ENCODE data around the gene PTPN2.
"Not testable (repeated sequence)": the region's sequence is repeated elsewhere in the genome, so short reads cannot be mapped to it uniquely, and the experiment has no call there.

PTPN2 gene

DNA sequence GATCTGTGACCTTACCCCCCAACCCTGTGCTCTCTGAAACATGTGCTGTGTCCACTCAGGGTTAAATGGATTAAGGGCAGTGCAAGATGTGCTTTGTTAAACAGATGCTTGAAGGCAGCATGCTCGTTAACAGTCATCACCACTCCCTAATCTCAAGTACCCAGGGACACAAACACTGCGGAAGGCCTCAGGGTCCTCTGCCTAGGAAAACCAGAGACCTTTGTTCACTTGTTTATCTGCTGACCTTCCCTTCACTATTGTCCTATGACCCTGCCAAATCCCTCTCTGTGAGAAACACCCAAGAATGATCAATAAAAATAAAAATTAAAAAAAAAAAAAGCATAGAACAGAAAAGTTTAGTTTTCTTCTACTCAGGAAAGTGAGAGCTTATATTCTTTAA, 9.0 kb downstream of the PTPN2 start:
- not testable (repeated sequence) for DNase-seq (ENCODE audit: low read depth, low spot score); H3K9me3 ChIP-seq (ENCODE audit: control insufficient read depth, insufficient read depth, low read length); H3K4me1 ChIP-seq (ENCODE audit: control insufficient read depth, insufficient read depth, low read length); H3K27me3 ChIP-seq (ENCODE audit: control insufficient read depth, insufficient read depth, low read length); H3K27ac ChIP-seq (ENCODE audit: low read length); H3K4me3 ChIP-seq (ENCODE audit: low read length); H3K36me3 ChIP-seq (ENCODE audit: control insufficient read depth, insufficient read depth, low read length)
- no CpG with 5 or more reads among the region's 2 CpGs for WGBS (ENCODE audit: insufficient coverage, insufficient read length)

- not testable (repeated sequence) for H3K27ac ChIP-seq (ENCODE audit: low read length); H3K4me3 ChIP-seq (ENCODE audit: low read length); H3K27me3 ChIP-seq (ENCODE audit: control insufficient read depth, insufficient read depth, low read length); H3K36me3 ChIP-seq (ENCODE audit: control insufficient read depth, insufficient read depth, low read length); H3K9me3 ChIP-seq (ENCODE audit: control insufficient read depth, insufficient read depth, low read length); DNase-seq (ENCODE audit: low read depth, low spot score); H3K4me1 ChIP-seq (ENCODE audit: control insufficient read depth, insufficient read depth, low read length)
- no CpG with 5 or more reads among the region's 48 CpGs for WGBS (ENCODE audit: insufficient coverage, insufficient read length)
Observed at GRCh38 chr18:12873961-12874567, 10.0 kb downstream of the PTPN2 start.

DNA sequence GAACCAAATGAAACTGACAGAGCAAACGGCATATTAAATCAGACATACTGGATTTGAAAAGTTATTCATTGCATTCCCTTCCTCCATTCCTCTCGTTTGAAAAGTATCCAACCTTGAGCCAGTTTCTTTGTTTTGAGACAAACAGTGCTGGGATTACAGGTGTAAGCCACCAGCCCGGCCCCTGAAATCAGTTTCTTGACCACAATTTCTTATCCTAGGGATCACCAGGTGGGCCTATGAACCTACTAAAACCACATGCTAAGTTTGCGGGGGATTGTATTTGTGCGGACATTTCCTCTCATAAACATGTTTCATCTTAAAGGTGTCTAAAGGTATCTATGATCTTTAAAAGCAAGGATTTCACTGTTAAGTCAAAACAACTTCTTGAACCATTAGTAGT, 11.6 kb downstream of the PTPN2 start:
- no peak for DNase-seq (ENCODE audit: low read depth, low spot score)
- Histone ChIP-seq H3K9me3 (ENCODE audit: control insufficient read depth, insufficient read depth, low read length) (no peaks in the 10 kb centered on the region), H3K4me3 (ENCODE audit: low read length) (no peak overlapping the region), H3K27me3 (ENCODE audit: control insufficient read depth, insufficient read depth, low read length) (no peaks in the 10 kb centered on the region), H3K4me1 (ENCODE audit: control insufficient read depth, insufficient read depth, low read length) (no peaks in the 10 kb centered on the region), H3K27ac (ENCODE audit: low read length) (no peak overlapping the region), H3K36me3 (ENCODE audit: control insufficient read depth, insufficient read depth, low read length) (no peaks in the 10 kb centered on the region)
- no CpG with 5 or more reads among the region's 5 CpGs for WGBS (ENCODE audit: insufficient coverage, insufficient read length)

DNA sequence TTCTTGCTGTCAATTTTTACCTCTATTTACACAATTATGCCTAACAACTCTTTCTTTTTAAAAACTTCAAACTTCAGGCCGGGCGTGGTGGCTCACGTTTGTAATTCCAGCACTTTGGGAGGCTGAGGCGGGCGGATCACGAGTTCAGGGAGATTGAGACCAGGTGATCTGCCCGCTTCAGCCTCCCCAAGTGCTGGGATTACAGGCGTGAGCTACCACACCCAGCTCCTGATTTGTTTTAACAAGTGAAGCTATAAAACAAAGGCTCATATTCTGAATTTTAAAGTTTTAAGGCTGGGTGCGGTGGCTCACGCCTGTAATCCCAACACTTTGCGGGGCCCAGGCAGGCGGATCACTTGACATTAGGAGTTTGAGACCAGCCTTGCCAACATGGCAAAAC, 15.5 kb downstream of the PTPN2 start:
- Histone ChIP-seq H3K27me3 (ENCODE audit: control insufficient read depth, insufficient read depth, low read length) (no peaks in the 10 kb centered on the region), H3K36me3 (ENCODE audit: control insufficient read depth, insufficient read depth, low read length) (no peaks in the 10 kb centered on the region), H3K4me1 (ENCODE audit: control insufficient read depth, insufficient read depth, low read length) (no peaks in the 10 kb centered on the region), H3K9me3 (ENCODE audit: control insufficient read depth, insufficient read depth, low read length) (no peaks in the 10 kb centered on the region), H3K27ac (ENCODE audit: low read length) (no peak overlapping the region), H3K4me3 (ENCODE audit: low read length) (no peak overlapping the region)
- WGBS (ENCODE audit: insufficient coverage, insufficient read length) = no CpG with 5 or more reads among the region's 12 CpGs
- no peak for DNase-seq (ENCODE audit: low read depth, low spot score)

DNA sequence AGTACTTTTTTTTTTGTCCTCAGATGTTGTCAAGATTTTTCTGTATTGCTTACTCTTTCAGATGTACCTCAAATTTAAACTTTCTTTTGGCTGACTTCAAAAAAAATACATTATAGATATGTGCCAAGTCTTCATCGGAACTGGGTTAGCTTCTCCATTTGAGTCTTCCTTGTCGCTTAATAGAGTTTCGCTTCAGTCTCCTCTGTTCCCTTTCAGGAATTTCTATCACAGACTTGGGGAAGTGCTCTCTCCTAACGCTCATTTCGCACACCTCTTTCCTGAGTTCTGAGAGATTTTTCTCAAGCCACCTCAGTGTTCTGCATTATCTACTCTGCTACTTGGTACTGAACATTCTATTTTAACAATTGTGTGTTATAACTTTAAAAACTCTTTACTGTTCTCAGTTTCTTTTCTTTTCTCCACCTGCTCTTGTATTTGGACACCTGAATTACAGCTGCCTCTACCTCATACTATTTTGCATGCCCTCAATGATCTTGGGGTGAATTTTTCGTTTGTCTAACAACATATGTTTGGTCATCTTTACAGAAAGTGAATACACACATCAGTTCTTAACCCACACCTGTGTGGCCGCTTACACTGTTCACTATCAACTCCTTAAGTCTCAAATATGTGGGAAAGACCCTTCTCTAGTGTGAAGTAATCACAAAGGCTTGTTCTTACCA, 16.5 kb downstream of the PTPN2 start:
- Histone ChIP-seq H3K27me3 (ENCODE audit: control insufficient read depth, insufficient read depth, low read length) (no peaks in the 10 kb centered on the region), H3K27ac (ENCODE audit: low read length) (no peak overlapping the region), H3K36me3 (ENCODE audit: control insufficient read depth, insufficient read depth, low read length) (no peaks in the 10 kb centered on the region), H3K9me3 (ENCODE audit: control insufficient read depth, insufficient read depth, low read length) (no peaks in the 10 kb centered on the region), H3K4me1 (ENCODE audit: control insufficient read depth, insufficient read depth, low read length) (no peaks in the 10 kb centered on the region), H3K4me3 (ENCODE audit: low read length) (no peak overlapping the region)
- no CpG with 5 or more reads among the region's 7 CpGs for WGBS (ENCODE audit: insufficient coverage, insufficient read length)
- DNase-seq (ENCODE audit: low read depth, low spot score) = no peak

GRCh38 chr18:12863687-12864216, 20.3 kb downstream of the PTPN2 start:
- no peak for DNase-seq (ENCODE audit: low read depth, low spot score)
- Histone ChIP-seq H3K36me3 (ENCODE audit: control insufficient read depth, insufficient read depth, low read length) (no peaks in the 10 kb centered on the region), H3K27ac (ENCODE audit: low read length) (no peak overlapping the region), H3K4me3 (ENCODE audit: low read length) (no peak overlapping the region), H3K4me1 (ENCODE audit: control insufficient read depth, insufficient read depth, low read length) (no peaks in the 10 kb centered on the region), H3K9me3 (ENCODE audit: control insufficient read depth, insufficient read depth, low read length) (no peaks in the 10 kb centered on the region), H3K27me3 (ENCODE audit: control insufficient read depth, insufficient read depth, low read length) (no peaks in the 10 kb centered on the region)
- no CpG with 5 or more reads among the region's 3 CpGs for WGBS (ENCODE audit: insufficient coverage, insufficient read length)

DNA sequence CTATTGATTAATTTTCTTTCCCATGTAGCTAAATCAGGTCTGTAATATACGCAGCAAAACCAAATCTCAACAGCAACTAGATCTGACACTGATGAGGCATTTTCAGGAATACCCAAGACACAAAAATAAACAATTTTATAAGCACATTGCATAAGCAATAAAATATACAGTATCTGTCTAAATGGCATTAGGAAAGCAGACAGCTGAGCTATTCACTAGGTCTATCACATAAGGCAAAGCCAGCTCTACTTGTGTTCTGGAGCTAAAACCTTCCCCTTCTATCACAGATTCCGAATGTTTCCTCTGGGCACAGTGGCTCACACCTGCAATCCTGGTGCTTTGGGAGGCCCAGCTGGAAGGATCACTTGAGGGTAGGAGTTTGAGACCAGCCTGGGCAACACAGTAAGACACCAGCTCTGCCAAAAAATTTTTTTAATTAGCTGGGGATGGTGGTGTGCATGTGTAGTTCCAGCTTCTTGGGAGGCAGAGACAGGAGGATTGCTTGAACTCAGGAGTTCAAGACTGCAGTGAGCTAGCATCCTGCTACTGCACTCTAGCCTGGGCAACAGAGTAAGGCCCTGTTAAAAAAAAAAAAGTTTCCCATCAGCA, 21.1 kb downstream of the PTPN2 start:
- Histone ChIP-seq H3K9me3 (ENCODE audit: control insufficient read depth, insufficient read depth, low read length) (no peaks in the 10 kb centered on the region), H3K36me3 (ENCODE audit: control insufficient read depth, insufficient read depth, low read length) (no peaks in the 10 kb centered on the region), H3K4me1 (ENCODE audit: control insufficient read depth, insufficient read depth, low read length) (no peaks in the 10 kb centered on the region), H3K27ac (ENCODE audit: low read length) (no peak overlapping the region), H3K27me3 (ENCODE audit: control insufficient read depth, insufficient read depth, low read length) (no peaks in the 10 kb centered on the region), H3K4me3 (ENCODE audit: low read length) (no peak overlapping the region)
- no CpG with 5 or more reads among the region's 2 CpGs for WGBS (ENCODE audit: insufficient coverage, insufficient read length)
- no peak for DNase-seq (ENCODE audit: low read depth, low spot score)

DNA sequence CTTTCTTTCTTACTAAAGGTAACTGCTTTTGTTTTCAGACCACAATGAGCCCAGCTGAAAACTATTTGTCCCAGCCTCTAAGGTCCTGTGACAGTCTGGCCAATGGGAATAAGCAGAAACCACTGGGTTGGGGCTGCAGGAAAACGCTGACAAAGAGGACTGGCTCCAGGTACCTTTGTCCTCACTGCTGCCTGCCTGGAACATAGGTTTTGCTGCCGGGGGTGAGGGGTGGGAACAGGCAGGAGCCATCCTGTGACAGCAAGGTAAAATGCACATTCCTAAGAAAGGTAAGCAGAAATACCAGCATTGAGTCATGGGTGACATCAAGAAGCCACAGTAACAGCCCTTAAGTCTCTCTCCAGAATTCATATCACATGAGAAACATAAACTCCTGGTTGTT, 21.6 kb downstream of the PTPN2 start:
- Histone ChIP-seq H3K27me3 (ENCODE audit: control insufficient read depth, insufficient read depth, low read length) (no peaks in the 10 kb centered on the region), H3K4me1 (ENCODE audit: control insufficient read depth, insufficient read depth, low read length) (no peaks in the 10 kb centered on the region), H3K4me3 (ENCODE audit: low read length) (no peak overlapping the region), H3K27ac (ENCODE audit: low read length) (no peak overlapping the region), H3K36me3 (ENCODE audit: control insufficient read depth, insufficient read depth, low read length) (no peaks in the 10 kb centered on the region), H3K9me3 (ENCODE audit: control insufficient read depth, insufficient read depth, low read length) (no peaks in the 10 kb centered on the region)
- no CpG with 5 or more reads among the region's 2 CpGs for WGBS (ENCODE audit: insufficient coverage, insufficient read length)
- DNase-seq (ENCODE audit: low read depth, low spot score) = no peak

GRCh38 chr18:12861637-12862036, 22.4 kb downstream of the PTPN2 start:
- no peaks in the 10 kb centered on the region for H3K4me1 ChIP-seq (ENCODE audit: control insufficient read depth, insufficient read depth, low read length)
- no peak for DNase-seq (ENCODE audit: low read depth, low spot score)

DNA sequence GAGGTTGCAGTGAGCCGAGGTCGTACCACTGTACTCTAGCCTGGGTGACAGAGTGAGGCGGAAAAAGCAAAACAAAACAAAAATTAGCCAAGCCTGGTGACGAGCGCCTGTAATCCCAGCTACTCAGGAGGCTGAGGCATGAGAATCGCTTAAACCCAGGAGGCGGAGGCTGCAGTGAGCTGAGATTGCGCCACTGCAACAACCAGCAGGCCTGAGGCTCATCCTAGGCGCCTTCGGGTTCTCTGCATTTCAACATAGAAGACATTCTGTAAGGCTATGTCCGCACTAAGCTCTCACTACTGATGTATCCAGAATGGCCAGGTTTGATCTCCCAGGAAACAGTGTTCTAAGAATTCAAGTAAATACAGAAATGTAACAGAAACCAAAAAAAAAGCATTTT, 23.5 kb downstream of the PTPN2 start:
- Histone ChIP-seq H3K27me3 (ENCODE audit: control insufficient read depth, insufficient read depth, low read length) (no peaks in the 10 kb centered on the region), H3K4me1 (ENCODE audit: control insufficient read depth, insufficient read depth, low read length) (no peaks in the 10 kb centered on the region), H3K27ac (ENCODE audit: low read length) (no peak overlapping the region), H3K4me3 (ENCODE audit: low read length) (no peak overlapping the region), H3K36me3 (ENCODE audit: control insufficient read depth, insufficient read depth, low read length) (no peaks in the 10 kb centered on the region), H3K9me3 (ENCODE audit: control insufficient read depth, insufficient read depth, low read length) (no peaks in the 10 kb centered on the region)
- no CpG with 5 or more reads among the region's 11 CpGs for WGBS (ENCODE audit: insufficient coverage, insufficient read length)
- no peak for DNase-seq (ENCODE audit: low read depth, low spot score)

More at GRCh38 chr18:12861637-12862036, 22.4 kb downstream of the PTPN2 start:
- Histone ChIP-seq H3K27me3 (ENCODE audit: control insufficient read depth, insufficient read depth, low read length) (no peaks in the 10 kb centered on the region), H3K4me3 (ENCODE audit: low read length) (no peak overlapping the region), H3K9me3 (ENCODE audit: control insufficient read depth, insufficient read depth, low read length) (no peaks in the 10 kb centered on the region), H3K36me3 (ENCODE audit: control insufficient read depth, insufficient read depth, low read length) (no peaks in the 10 kb centered on the region), H3K27ac (ENCODE audit: low read length) (no peak overlapping the region)
- WGBS (ENCODE audit: insufficient coverage, insufficient read length) = no CpG with 5 or more reads among the region's 1 CpG

Measured in iPS DF 6.9 (cell line).